Smooth muscle cell (in vitro differentiated cells): ENCODE measurements around the gene HDGF. TPM values are rescaled to one million over a fixed set of nuclear protein-coding genes. Genes with fewer than 3 reads are reported as not detected.
A peak's percentile ranks its signal among the peaks of the same experiment; 100 is the strongest.

Experiments used
- DNase-seq: peaks from one replicate; lab custom pipeline; 2025; ENCODE audit not compliant: unreplicated experiment; lab: John Stamatoyannopoulos, UW
- H2AFZ ChIP-seq: fragments of 200-600 bp; sonication (generic); 2 replicates; pipeline ENCODE4 v1.6.0; 2016; ENCODE audit warnings: antibody characterized with exemption, low read depth, mild to moderate bottlenecking
- H3F3A ChIP-seq: fragments of 200-600 bp; sonication (generic); 2 replicates; pipeline ENCODE4 v1.6.0; 2017; ENCODE audit warnings: antibody characterized with exemption, low read depth
- H3K27ac ChIP-seq: fragments of 200-600 bp; sonication (generic); 2 replicates; pipeline ENCODE4 v1.5.1; 2016; ENCODE audit warnings: low read depth, mild to moderate bottlenecking
- H3K27me3 ChIP-seq: fragments of 200-600 bp; sonication (generic); 2 replicates; pipeline ENCODE4 v1.6.1; 2016; ENCODE audit warnings: low read depth, mild to moderate bottlenecking
- H3K36me3 ChIP-seq: fragments of 200-600 bp; sonication (generic); 2 replicates; pipeline ENCODE4 v1.5.1; 2016; ENCODE audit warnings: low read depth
- H3K4me1 ChIP-seq: fragments of 200-600 bp; sonication (generic); 2 replicates; pipeline ENCODE4 v1.5.1; 2016; ENCODE audit warnings: low read depth
- H3K4me2 ChIP-seq: fragments of 200-600 bp; sonication (generic); 2 replicates; pipeline ENCODE4 v1.6.0; 2016; ENCODE audit warnings: mild to moderate bottlenecking
- H3K4me3 ChIP-seq: fragments of 200-600 bp; sonication (generic); 2 replicates; pipeline ENCODE4 v1.5.1; 2016; ENCODE audit warnings: mild to moderate bottlenecking
- H3K79me2 ChIP-seq: fragments of 200-600 bp; sonication (generic); 2 replicates; pipeline ENCODE4 v1.6.0; 2016; ENCODE audit warnings: low read depth, mild to moderate bottlenecking
- H3K9ac ChIP-seq: fragments of 200-600 bp; sonication (generic); 2 replicates; pipeline ENCODE4 v1.6.0; 2016; ENCODE audit warnings: low read depth
- H3K9me3 ChIP-seq: fragments of 200-600 bp; sonication (generic); replicated peaks from 2 replicates; pipeline ENCODE4 v1.5.1; 2016; ENCODE audit warnings: low read depth
- H4K20me1 ChIP-seq: fragments of 200-600 bp; sonication (generic); 2 replicates; pipeline ENCODE4 v1.6.0; 2016; ENCODE audit warnings: low read depth
- CTCF ChIP-seq: fragments of 200-600 bp; sonication (generic); IDR thresholded peaks from 2 replicates; pipeline ENCODE4 v1.5.1; 2017; ENCODE audit warnings: borderline replicate concordance, mild to moderate bottlenecking, antibody characterized with exemption; ENCODE audit not compliant: insufficient read depth, poor library complexity, severe bottlenecking
- WGBS: methylation state at CpG from one replicate; pipeline ENCODE4 v1.1.7; 2016; ENCODE audit warnings: low lambda C conversion rate; 5-methylcytosine and 5-hydroxymethylcytosine counted together
- polyA plus RNA-seq: library from polyadenylated mRNA; unstranded; fragments of >200 nt; fragmentation: Nextera tagmentation; extraction: Ambion mirVana; gene quantifications from 2 replicates; pipeline ENCODE4 v1.2.1, GENCODE V29; 2016
- total RNA-seq: library from RNA; depleted of rRNA; stranded (reverse); fragments of >200 nt; gene quantifications from 2 replicates; pipeline ENCODE4 v1.2.3, GENCODE V29; 2014

The HDGF gene
- total and polyA plus RNA-seq, 2 experiments from 2014 or later = 88.4 to 109 TPM

- no peak for DNase-seq
These were observed 43.9 kb downstream of the HDGF start for GRCh38 chr1:156707417-156708217.

GRCh38 chr1:156706657-156707416 lies 44.6 kb downstream of the HDGF start:
- Histone ChIP-seq H3K36me3 (no peaks in the 10 kb centered on the region), H3K27ac (peak overlapping the region; percentile 68), H3K4me2 (peak overlapping the region; percentile 91), H3K27me3 (no peaks in the 10 kb centered on the region), H2AFZ (no peak overlapping the region), H3K9me3 (no peaks in the 10 kb centered on the region), H3K4me1 (peaks cover 66% of the 10 kb centered on the region), H3K4me3 (peak overlapping the region; percentile 54), H3K9ac (peak overlapping the region; percentile 64), H3F3A (peaks cover 16% of the 10 kb centered on the region), H4K20me1 (peaks cover 29% of the 10 kb centered on the region), H3K79me2 (peaks cover 12% of the 10 kb centered on the region)
- peak; percentile 68 for DNase-seq
- WGBS = 2% methylated on average over 29 of the region's 29 CpGs
- no peak for TF ChIP-seq CTCF

More at GRCh38 chr1:156707417-156708217, 43.9 kb downstream of the HDGF start:
- H3F3A ChIP-seq = peaks cover 16% of the 10 kb centered on the region
- peak overlapping the region; percentile 66 for H3K27ac ChIP-seq
- H3K4me1 ChIP-seq = peaks cover 66% of the 10 kb centered on the region
- peaks cover 21% of the 10 kb centered on the region for H4K20me1 ChIP-seq
- H3K79me2 ChIP-seq = peaks cover 12% of the 10 kb centered on the region
- no peak for TF ChIP-seq CTCF
- no peaks in the 10 kb centered on the region for H3K27me3 ChIP-seq
- H3K36me3 ChIP-seq = no peaks in the 10 kb centered on the region
- H2AFZ ChIP-seq = no peak overlapping the region
- H3K4me3 ChIP-seq = no peak overlapping the region
- H3K9me3 ChIP-seq = no peaks in the 10 kb centered on the region
- peak overlapping the region; percentile 91 for H3K4me2 ChIP-seq
- 25% methylated on average over 6 of the region's 8 CpGs for WGBS
- no peak overlapping the region for H3K9ac ChIP-seq

GRCh38 chr1:156705918-156706656 lies 45.4 kb downstream of the HDGF start:
- H3K79me2 ChIP-seq = peaks cover 12% of the 10 kb centered on the region
- no peaks in the 10 kb centered on the region for H3K27me3 ChIP-seq
- peaks cover 16% of the 10 kb centered on the region for H3F3A ChIP-seq
- peaks cover 36% of the 10 kb centered on the region for H4K20me1 ChIP-seq
- no peak overlapping the region for H2AFZ ChIP-seq
- peak; percentile 84 for DNase-seq
- peaks cover 61% of the 10 kb centered on the region for H3K4me1 ChIP-seq
- H3K9ac ChIP-seq = peak overlapping the region; percentile 64
- peak; percentile 90 for TF ChIP-seq CTCF
- no peaks in the 10 kb centered on the region for H3K36me3 ChIP-seq
- H3K9me3 ChIP-seq = no peaks in the 10 kb centered on the region
- H3K27ac ChIP-seq = peak overlapping the region; percentile 68
- H3K4me2 ChIP-seq = peak overlapping the region; percentile 91
- H3K4me3 ChIP-seq = peak overlapping the region; percentile 54
- 1% methylated on average over 43 of the region's 45 CpGs for WGBS
